GM21528 (cell line): ENCODE data around the gene PRDM8.
A peak's percentile ranks its signal among the peaks of the same experiment; 100 is the strongest.
"Not testable (repeated sequence)": the region's sequence is repeated elsewhere in the genome, so short reads cannot be mapped to it uniquely, and the experiment has no call there.

Experiments
- ATAC-seq: cut with Tn5 transposase; IDR thresholded peaks from one replicate; pipeline ENCODE4 v1.9.1; 2021; ENCODE audit warnings: mild to moderate bottlenecking, moderate library complexity; ENCODE audit not compliant: unreplicated experiment, low FRiP score

PRDM8 gene

DNA sequence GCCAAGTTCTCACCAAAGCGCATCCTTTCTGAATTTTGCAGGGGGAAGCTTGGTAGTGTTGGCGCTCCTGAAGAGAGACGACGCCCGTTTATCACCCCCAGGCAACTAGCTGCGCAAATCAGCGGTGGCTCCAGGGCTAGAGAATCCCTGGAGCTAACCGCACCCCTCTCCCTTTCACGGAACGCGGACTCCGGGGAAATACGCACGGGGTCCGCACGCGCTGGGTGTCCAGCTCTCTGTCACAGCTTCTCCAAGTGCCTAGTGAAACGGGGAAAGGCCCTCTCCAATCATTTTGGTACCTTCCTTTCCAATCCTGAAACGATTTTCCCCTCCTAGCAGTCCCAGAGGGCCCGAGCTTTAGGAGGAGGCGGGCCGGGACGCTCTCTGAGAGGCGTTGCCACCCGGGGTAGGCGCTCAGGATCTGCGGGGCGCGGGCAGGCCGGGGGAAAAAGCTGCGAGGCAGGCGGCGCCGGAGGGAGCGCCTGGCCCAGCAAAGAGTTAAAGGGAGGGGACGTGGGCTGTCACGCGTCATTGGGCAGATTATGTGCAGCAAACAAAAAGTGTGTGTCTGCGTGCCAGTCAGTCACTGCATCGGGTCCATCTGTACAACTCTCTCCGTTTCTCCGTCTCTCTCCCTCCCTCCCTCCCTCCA lies at the start of gene PRDM8:
Gene PRDM8, plus strand, starts transcription at position 582 of the 652 bp plus-strand sequence. CDS start 2,578 bp downstream, outside the sequence.
- ATAC-seq = no peak

DNA sequence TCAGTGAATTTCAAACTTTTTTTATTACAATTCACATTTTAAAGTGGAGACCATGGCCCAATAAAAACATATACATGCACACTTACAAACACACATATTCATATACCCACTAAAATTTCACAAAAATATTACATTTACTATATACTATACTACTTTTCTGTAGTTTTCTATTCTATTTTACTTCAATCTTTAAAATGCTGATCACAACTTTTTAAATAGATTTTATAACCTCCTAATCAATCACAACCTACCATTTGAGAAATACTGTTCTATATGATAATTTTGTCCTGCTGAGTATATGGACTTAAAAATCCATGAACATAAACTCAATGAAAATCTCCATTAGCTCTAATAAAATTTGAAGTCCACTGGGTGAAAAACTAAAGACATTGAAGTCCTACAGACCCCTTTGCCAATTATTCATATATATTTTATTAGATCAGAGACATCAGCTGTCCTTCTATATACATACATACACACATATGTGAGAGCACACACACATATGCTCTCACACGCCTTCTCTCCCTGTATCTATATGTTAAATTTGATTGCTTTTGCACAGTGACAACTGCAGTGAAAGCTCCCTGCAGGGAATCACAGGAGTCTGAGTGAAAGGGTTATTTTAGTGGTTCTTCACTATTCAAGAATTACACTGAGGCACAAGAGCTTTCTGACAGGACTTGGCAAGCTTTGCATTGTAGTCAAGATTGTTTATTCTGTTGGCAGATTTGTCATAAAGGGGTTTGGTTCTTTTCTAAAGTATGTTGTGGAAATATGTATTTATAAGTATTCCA lies 46.7 kb upstream of the PRDM8 start:
- ATAC-seq = no peak

DNA sequence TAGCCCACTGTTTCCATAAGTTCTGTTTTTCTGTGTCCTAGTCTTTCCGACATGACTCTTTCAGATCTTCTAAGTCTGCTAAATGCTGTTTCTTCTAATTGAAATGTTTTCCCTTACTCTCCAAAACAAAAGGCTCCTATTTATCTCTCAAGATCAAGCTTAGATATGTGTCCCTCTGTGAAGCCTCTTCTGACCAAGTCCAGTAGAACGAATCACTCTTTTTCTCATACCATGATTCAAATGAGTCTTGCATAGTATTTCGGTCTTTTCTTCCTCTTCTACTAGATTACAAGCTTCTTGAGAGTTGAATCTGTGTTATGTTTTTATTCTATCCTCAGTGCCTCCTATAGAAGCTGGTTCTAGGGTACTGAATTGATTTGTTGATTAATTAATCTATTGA lies 45.3 kb upstream of the PRDM8 start:
- ATAC-seq = no peak

DNA sequence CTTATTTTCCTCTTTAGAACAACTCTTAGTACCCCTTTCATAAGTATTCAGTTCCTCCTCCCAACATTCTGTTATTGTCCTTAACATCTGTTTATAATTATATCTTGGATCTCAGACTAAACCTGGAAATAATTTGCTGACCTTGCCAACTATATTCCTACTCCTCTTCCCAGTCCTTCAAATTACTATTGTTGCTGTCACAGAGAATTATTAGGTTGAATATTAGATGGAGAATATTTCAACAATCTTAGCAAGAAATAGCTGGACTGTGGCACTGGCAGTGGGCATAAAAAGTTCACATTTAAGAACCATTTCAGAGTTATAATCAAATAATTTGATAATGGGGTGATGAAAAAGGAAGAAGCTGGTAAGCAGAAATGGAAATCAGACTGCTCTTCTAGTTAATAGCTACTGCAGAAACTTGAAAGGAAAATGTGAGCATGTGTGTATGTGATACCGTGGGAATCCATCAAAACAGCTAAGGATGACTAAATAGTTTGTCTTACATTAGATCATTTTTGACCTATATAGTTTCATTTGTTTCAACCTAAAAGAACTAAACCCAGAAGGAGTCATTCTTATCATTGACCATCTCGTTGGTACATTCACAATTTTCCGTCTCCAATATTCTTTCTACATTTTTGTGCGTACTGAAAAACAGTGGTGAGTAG lies 43.3 kb upstream of the PRDM8 start:
- no peak for ATAC-seq

DNA sequence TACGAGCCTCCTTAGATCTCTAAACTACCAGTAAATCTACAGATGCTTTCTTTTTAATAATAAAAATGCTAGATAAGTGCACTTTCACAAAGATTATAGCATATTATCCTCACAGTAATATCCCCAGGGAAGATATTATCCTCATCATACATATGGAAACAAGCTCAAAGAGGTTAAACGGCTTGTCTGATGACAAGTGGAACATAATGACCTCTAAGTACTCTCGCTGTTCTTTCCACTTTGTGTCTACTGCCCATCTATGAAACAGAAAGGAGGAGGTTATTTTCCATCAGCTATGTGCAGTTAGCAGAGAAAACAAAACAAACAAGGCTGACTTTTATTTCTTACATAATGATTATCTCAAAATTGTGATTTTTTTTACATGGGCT lies 42.8 kb upstream of the PRDM8 start:
- no peak for ATAC-seq

DNA sequence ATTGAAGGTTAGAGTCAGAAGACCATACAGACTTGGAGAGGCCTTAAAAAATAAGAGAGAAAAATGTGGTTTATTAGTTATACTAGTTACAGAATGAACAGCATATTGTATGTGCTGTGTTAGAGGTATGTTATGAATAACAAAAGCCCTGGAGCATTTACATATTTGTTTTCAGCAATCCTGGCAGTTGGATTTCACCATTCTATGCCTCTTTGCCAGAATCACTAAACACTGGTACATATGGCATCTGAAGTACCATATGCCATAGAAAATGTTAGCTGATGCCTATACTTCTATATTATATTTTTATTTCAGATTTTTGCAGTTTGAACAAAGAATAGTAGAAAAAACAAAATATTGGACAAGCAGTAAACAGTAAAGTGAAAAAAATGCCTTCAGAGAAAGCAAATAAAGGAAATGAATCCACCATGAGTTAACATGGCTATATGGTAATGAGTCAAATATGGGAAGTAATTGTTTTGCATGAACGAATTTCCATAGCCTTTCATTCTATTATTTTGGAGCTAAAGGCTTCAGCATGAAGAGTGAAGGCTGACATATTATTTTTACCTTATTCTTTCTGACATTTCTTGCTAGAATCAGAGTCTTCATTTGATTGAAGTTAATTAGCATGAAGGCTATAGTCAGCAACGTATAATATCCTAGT lies 41.9 kb upstream of the PRDM8 start:
- no peak for ATAC-seq

DNA sequence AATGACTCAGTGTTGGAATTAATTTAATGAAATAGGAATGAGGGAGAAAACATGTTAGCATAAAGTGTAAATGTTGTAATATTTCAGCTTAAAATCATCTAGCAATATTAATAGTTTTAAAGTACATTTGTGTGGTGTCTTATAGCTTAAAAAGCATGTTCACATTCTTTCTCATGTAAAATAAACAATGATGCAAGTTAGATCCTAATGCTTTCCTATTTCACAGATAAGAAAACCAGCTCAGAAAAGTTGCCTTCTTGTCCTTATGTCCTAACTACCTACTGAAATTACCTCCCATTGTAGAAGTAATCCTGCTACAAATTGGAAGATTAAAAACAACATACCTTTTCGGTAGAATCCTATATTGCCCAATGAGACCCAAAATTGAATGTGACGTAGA lies 40.9 kb upstream of the PRDM8 start:
- no peak for ATAC-seq

DNA sequence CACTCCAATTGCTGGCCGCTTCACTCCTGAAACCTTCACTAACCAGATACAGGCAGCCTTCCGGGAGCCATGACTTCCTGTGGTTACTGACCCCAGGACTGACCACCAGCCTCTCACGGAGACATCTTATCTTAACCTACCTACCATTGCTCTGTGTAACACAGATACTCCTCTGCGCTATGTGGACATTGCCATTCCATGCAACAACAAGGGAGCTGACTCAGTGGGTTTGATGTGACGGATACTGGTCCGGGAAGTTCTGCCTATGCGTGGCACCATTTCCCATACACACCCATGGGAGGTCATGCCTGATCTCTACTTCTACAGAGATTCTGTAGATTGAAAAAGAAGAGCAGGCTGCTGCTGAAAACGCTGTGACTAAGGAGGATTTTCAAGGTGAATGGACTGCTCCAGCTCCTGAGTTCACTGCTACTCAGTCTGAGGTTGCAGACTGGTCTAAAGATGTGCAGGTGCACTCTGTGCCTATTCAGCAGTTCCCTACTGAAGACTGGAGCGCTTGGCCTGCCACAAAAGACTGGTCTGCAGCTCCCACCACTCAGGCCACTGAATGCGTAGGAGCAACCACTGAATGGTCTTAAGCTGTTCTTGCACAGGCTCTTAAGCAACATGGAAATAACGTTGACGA lies 35.8 kb upstream of the PRDM8 start:
- ATAC-seq = no peak

DNA sequence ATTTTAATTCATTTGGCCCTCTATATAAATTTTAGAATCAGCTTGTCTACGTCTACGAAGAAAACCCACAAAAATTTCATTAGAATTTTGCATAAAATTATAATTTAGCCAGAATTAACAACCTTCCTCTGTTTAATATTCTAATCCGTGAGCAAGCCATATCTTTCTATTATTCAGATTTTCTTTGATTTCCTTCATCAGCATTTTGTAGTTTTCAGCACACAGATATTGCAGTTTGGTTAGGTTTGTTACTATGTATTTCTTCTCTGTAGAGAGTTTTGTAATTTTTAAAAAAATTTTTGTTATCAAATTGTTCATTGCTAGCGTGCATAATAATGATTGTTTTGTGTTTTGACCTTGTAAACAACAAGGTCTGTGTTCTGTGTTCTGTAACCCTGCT lies 34.9 kb upstream of the PRDM8 start:
- ATAC-seq = no peak

DNA sequence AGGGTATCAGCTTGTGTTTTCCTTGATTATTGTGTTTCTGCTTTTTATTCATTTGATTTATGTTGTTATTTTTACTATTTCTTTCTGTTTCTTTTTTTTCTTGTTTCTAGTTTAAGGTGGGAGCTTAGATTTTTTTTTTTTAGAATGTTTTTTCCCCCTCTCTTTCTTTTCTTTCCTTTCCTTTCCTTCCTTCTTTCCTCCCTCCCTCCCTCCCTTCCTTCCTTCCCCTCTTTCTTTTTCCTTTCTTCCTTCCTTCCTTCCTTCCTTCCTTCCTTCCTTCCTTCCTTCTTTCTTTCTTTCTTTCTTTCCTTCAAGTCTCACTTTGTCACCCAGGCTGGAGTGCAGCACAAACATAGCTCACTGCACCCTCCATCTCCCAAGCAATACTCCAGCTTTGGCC lies 31.4 kb upstream of the PRDM8 start:
- no peak for ATAC-seq

DNA sequence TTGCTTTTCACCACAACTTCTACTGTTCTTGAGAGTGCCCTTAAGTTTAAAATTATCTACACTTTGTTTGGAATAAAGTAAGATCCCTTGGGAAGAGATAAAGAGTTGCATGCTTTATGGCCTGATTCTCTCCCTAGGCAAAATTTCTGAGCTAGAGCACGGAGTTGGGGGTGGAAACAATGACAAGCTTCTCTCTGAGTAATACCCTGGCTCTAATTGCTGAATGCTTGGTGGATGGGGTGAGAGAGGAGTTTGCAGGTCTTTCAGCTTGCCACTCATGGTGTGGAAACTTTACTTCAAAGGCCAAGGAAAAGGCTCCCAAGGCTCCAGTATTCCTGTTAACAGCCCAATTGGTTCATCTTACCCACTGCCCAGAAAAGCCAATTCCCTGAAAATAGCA lies 26.1 kb upstream of the PRDM8 start:
- no peak for ATAC-seq

DNA sequence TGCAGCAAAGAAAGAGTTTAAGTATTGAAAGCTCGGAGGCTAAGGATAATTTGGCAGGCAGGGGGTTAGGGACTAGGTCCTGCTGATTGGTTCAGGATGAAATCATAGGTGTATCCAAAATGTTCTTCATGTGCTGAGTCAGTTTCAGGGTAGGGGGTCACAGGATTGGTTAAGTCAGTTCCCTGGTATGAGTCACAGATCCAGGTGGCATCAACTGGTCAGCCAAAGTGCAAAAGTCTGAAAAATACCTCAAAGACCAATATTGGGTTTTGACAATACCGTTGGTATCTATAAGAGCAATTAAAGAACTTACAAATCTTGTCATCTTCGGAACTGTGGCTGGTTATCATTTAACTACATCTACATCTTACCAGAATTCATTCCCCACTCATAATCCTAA lies 25.6 kb upstream of the PRDM8 start:
- peak; percentile 14 for ATAC-seq

DNA sequence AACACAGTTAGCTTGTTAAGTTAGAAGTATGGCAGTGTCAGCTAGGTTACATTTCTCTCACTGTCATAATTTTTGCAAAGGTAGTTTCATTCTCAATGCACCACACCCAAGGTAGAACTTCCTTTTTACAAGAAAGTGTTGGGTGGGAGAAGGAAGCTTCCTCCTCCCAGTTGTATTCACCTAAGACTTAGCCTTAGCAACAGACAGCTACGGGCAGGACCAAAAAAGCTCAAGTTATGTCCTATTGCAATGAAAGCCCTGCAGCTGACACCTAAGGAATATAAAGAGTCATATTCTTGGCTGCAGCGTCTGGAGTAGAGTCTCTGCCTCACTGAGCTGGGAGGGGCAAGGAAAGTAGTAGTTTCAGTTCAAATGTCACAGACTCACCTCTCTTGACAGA lies 25.1 kb upstream of the PRDM8 start:
- ATAC-seq = peak; percentile 69

DNA sequence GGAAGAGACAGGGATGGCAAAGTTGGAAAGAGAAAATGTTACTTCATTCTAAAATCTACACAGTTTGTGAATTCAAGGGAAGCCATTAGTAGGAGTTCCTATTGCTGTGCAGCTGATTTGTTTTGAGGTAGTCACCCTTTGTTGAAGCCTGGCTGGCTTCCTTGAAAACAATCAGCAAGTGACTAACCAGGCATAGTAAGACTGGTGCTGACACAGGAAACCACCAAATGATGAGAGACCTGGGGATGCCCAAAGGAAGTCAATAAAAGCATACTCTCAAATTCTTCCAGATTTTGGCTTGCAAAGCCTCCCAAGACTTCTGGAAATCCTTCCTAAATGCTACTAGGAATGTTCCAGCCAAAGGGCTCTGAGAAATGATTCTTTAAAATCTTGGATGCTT lies 23.9 kb upstream of the PRDM8 start:
- ATAC-seq = peak; percentile 85

DNA sequence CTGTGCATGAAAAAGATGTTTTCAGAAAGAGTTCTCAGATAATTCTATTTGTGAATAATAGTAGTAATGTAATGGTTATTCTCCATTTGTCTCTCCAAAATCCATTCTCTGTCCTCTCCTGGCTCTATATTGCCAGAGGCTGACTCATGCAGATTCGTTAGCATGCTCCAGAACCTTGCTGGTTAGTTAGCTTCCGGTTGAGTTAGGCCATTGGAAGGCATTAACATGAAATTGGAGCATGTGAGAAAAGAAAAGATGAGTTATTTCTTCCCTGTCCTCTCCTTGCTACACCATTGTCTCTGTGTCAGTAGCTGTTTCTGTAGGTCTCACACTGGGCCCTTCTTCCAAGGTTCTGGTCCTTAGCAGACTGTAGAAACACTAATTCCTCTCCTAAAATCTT lies 23.5 kb upstream of the PRDM8 start:
- ATAC-seq = no peak

DNA sequence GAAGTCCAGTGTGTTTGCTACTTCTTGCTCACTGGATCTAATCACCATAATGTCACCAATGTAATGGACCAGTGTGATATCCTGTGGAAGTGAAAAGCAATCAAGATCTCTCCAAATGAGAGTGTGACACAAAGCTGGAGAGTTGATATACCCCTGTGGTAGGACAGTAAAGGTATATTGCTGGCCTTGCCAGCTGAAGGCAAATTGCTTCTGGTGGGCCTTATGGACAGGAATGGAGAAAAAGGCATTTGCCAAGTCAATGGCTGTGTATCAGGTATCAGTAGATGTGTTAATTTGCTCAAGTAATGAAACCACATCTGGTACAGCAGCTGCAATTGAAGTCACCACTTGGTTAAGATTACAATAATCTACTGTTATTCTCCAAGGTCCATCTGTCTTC lies 19.5 kb upstream of the PRDM8 start:
- ATAC-seq = not testable (repeated sequence)

DNA sequence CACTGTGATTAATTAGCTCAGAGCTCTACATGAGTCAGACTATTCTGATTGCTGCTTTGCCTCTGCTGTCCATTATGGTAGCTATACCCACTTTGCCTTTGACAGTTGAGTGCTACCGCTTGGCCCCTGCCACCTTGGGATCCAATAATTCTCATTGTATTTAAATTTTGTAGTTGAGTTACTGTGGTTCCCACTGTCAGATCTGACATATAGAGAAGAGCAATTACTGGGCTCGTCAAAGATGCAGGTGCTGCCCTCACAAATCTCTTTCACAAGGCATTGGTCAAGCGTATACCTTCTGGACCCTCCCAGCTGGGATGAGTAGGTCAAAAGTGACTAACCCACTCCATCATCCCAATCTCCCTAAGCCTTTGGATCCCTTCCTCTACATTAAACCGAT lies 18.3 kb upstream of the PRDM8 start:
- ATAC-seq = no peak

DNA sequence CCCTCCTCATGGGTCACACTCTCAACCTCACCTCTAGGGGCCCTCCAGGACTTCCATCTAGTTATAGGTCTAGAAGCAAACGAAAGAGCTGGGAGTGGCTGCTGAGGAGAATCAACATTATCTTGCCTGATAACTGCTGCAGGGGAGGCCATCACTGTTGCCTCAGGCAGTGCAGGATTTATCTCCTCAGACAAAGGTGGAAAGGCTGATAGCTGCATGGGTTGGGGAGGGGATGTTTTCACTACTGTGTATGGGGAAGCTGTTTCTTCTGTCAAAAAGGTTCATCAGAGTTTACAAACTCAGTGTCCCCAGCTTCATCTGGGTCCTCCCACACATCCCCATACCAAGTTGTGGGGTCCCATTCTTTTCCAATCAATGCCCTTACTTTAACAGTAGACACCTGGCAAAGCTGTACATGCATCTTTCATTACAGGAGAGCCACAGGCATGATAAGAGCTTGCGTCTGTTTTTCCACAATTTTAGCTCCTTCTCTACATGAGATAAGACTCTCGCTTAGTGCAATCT lies 17.6 kb upstream of the PRDM8 start:
- ATAC-seq = no peak

DNA sequence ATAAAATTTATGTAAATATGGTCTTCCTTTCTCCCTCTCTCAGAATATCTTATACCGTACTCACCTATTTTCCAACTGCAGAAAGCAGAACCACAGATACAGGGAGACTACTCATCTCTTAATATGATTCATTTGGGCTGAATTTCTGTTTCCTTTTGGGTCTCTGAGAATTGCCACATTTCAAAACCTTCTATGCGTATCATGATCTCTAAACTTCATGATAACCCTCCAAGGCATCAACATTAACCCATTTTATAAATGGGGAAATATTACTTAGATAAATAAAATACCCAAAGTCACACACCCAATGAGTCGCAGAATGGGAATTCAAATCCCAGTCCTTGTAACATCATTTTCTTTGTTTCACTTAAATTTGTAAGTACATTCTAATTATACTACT lies 16.6 kb upstream of the PRDM8 start:
- no peak for ATAC-seq

DNA sequence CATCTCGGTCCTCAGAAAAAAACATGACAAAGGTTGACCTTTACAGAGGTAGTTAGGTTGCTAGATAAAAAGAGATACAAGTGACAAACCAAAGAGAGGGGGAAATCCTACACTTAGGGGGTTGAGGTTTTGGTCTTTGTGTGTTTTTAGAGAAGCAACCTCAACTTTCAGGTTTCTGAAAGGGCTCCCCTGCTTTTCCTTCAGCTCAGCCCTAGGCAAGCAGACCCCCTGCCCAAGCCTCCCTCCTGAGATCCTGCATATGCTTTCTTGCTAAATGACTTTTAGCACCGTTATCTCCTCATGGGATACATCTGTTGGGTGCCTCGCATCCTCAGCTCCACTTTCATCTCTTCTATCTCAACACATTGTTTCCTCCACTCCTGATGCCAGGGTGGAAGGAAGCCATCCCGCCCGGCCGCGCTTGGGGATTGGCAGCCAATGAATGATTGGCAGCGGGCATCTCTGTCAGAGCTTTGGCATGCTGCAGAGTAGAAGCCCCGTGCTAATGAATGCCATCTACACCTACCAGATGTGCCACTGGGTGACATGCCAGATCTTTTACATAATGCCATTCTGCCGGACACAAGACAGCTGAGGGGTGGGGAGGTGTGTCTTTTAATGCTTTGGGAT lies 15.0 kb upstream of the PRDM8 start:
- ATAC-seq = no peak
